Activated T-cell treated with anti-CD3 and anti-CD28 coated beads, Interleukin-2, amount 50 U/mL, for 24 hours (primary cell): Measurements from ENCODE around the gene IGFL1.
A peak's percentile ranks its signal among the peaks of the same experiment; 100 is the strongest.
"Not testable (repeated sequence)": the region's sequence is repeated elsewhere in the genome, so short reads cannot be mapped to it uniquely, and the experiment has no call there.

Experiments
- DNase-seq: peaks from one replicate; pipeline ENCODE4 v3.0.0-alpha.2; 2020
- H3K27ac Mint-ChIP-seq: 2 replicates; pipeline ENCODE4 v1.8.0; 2020; ENCODE audit warnings: mild to moderate bottlenecking, mixed read lengths
- H3K27me3 Mint-ChIP-seq: 2 replicates; pipeline ENCODE4 v1.8.0; 2020; ENCODE audit warnings: mixed read lengths
- H3K36me3 Mint-ChIP-seq: 2 replicates; pipeline ENCODE4 v1.8.0; 2020; ENCODE audit warnings: low read depth, mixed read lengths
- H3K4me1 Mint-ChIP-seq: 2 replicates; pipeline ENCODE4 v1.8.0; 2020; ENCODE audit warnings: low read depth, mixed read lengths
- H3K4me3 Mint-ChIP-seq: 2 replicates; pipeline ENCODE4 v1.8.0; 2020; ENCODE audit warnings: mild to moderate bottlenecking, moderate library complexity, mixed read lengths
- H3K9me3 Mint-ChIP-seq: 2 replicates; pipeline ENCODE4 v1.8.0; 2020; ENCODE audit warnings: mixed read lengths

Gene IGFL1

DNA sequence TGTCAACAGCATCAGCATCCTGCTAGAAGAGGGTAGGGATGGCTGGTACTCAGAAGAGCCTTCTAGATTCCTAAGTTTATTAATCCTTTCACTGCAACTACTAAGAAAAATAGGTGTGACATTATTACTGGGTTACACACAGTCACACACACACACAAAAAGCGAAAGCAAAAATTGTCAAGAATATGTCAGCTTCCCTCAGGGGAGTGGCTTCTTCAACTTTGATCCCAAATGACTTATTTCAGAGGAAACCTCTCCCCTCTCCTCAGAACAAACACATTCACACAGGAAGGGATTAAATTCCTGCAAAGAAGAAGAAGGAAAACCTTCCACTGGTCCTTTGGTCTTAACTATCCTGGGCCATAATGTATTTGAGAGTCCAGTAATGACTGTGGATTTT is 20.1 kb upstream of the IGFL1 start:
- peaks cover 82% of the 10 kb centered on the region for H3K27me3 Mint-ChIP-seq
- DNase-seq, result no peak
- H3K27ac Mint-ChIP-seq, result no peak overlapping the region
- no peak overlapping the region for H3K4me3 Mint-ChIP-seq
- no peaks in the 10 kb centered on the region for H3K36me3 Mint-ChIP-seq
- H3K9me3 Mint-ChIP-seq, result no peaks in the 10 kb centered on the region
- peaks cover 10% of the 10 kb centered on the region for H3K4me1 Mint-ChIP-seq

DNA sequence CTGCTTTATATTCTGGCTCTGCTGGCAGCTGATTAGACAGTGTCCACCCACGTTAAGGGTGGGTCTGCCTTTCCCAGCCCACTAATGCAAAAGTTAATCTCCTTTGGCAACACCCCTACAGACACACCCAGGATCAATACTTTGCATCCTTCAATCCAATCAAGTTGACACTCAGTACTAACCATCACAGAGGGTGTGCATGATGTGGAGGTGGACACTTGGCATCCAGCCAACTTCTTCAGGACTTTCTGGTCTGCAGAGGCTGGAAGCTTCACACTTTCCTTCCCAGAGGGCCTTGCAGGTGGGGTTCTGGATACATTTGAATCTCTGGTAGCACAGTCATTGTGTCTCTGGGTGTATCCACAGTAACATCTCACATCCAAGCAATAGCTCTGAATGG is 18.9 kb upstream of the IGFL1 start:
- H3K4me3 Mint-ChIP-seq, result no peak overlapping the region
- no peaks in the 10 kb centered on the region for H3K9me3 Mint-ChIP-seq
- DNase-seq, result no peak
- peaks cover 77% of the 10 kb centered on the region for H3K27me3 Mint-ChIP-seq
- no peaks in the 10 kb centered on the region for H3K36me3 Mint-ChIP-seq
- no peak overlapping the region for H3K27ac Mint-ChIP-seq
- peaks cover 10% of the 10 kb centered on the region for H3K4me1 Mint-ChIP-seq

DNA sequence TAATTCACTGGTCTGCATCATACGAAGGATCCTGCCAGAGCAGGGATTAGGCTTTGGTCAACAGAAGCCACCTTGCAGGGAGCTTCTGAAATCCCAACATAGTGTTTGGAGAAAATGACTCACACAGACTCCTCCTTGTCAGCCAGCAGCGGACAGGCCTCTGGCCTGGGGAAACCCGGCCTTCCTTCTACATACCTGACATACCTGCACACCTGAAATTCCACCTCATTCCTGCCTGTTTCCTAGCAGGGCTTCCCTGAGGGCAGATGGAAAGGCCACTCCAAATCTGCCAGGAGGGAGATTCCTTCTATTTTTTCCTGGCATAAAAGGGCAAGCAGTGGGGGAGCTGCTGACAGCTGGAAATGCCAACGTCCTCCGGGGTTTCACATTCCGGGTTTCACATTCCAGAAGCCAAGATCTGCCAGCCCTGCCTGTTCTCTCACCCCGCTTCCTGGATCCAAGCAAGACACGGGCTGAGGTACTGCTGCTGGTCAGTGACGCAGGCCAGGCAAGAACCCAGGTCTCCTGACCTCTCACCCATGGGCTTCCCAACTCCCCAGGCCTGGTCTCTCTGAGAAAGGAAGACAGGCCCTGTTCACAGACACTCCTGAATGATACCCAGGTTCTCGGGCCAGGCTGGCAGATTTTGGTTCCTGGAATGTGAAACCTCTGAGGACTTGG is 18.2 kb upstream of the IGFL1 start:
- no peaks in the 10 kb centered on the region for H3K36me3 Mint-ChIP-seq
- no peak overlapping the region for H3K27ac Mint-ChIP-seq
- no peaks in the 10 kb centered on the region for H3K9me3 Mint-ChIP-seq
- DNase-seq, result no peak
- peaks cover 10% of the 10 kb centered on the region for H3K4me1 Mint-ChIP-seq
- H3K4me3 Mint-ChIP-seq, result no peak overlapping the region
- H3K27me3 Mint-ChIP-seq, result peaks cover 71% of the 10 kb centered on the region

DNA sequence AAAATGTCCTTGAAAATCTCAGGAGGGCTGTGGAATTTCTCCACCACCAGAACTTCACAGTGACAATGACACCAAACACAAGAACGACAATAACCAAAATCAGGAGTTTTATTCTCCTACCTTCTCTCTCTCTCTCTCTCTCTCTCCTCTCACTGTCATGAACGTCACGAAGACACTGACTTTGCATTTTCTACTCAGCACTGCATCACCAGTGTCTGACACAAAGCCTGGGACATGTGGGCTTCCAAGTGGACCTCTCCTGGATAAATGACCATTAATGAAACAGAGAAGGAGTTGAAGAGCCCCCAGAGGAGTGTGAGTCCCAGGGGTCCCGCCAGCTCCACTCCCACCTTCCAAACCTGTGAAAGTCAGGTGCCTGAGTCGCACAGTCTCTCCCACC is 16.9 kb upstream of the IGFL1 start:
- H3K27ac Mint-ChIP-seq, H3K4me3 Mint-ChIP-seq, H3K4me1 Mint-ChIP-seq, H3K9me3 Mint-ChIP-seq, DNase-seq, H3K36me3 Mint-ChIP-seq: not testable (repeated sequence)
- peaks cover 65% of the 10 kb centered on the region for H3K27me3 Mint-ChIP-seq

DNA sequence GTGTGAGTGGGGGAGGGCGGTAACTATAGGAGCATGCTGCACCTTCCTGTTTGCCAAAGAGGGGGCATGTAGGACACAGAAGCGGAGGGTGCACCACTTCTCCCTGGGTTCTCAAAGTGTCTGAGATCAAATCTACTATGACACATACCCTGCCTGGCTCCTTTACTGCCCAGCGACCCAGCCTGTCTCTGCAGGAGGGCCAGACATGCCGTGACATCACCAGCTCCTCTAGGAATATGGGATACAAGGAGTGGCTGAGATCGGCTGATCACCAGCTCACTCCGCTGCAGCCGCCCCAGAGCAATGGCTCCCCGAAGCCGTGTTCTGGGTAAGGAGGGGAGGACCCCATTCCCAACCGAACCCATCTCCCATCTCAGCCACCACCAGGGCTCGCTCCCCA is 16.4 kb upstream of the IGFL1 start:
- H3K36me3 Mint-ChIP-seq, result no peaks in the 10 kb centered on the region
- no peak for DNase-seq
- H3K4me3 Mint-ChIP-seq, result no peak overlapping the region
- no peaks in the 10 kb centered on the region for H3K9me3 Mint-ChIP-seq
- peaks cover 10% of the 10 kb centered on the region for H3K4me1 Mint-ChIP-seq
- no peak overlapping the region for H3K27ac Mint-ChIP-seq
- peaks cover 65% of the 10 kb centered on the region for H3K27me3 Mint-ChIP-seq

DNA sequence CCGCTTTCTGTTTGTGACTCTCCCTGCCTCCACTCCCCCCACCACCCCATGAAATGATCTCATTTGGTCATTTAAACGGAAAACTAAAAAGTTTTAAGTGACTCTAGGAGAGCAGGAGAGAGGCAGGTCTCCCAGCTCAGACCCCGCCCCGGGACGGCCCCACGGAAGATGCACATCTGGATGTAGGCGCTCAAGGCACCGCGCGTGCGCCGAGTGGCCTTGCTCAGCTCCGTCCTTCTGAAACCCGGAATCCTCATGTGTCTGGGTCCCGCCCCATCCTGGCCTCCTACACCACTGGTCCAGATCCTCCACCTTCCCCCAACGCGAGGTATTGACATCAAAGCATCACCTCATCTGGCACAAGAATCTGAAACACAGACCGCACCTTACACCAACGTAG is 15.7 kb upstream of the IGFL1 start:
- Mint-ChIP-seq H3K36me3 (no peaks in the 10 kb centered on the region), H3K4me1 (peaks cover 6% of the 10 kb centered on the region), H3K27me3 (peaks cover 62% of the 10 kb centered on the region), H3K9me3 (no peaks in the 10 kb centered on the region), H3K4me3 (no peak overlapping the region), H3K27ac (no peak overlapping the region)
- DNase-seq, result no peak

DNA sequence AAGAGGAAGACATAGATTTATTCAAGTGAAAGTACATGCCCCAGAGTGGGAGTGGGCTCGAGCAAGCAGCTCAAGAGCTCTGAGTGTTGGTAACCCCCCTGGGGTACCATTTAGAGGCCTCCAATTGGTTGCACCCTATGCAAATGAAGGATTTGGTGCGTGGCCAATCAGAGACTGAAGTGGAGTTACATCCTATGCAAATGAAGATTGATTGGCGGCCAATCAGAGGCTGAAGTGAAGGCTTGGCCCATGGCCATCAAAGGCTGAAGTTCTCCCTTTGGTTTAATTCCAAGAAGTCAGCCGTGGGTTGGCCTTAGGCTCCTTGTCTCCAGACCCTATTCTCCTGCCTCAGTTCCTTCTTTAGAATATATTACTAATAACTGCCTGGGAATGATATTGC is 12.9 kb upstream of the IGFL1 start:
- H3K4me3 Mint-ChIP-seq, result no peak overlapping the region
- no peaks in the 10 kb centered on the region for H3K36me3 Mint-ChIP-seq
- DNase-seq, result no peak
- H3K27me3 Mint-ChIP-seq, result peaks cover 70% of the 10 kb centered on the region
- no peaks in the 10 kb centered on the region for H3K4me1 Mint-ChIP-seq
- no peaks in the 10 kb centered on the region for H3K9me3 Mint-ChIP-seq
- no peak overlapping the region for H3K27ac Mint-ChIP-seq

DNA sequence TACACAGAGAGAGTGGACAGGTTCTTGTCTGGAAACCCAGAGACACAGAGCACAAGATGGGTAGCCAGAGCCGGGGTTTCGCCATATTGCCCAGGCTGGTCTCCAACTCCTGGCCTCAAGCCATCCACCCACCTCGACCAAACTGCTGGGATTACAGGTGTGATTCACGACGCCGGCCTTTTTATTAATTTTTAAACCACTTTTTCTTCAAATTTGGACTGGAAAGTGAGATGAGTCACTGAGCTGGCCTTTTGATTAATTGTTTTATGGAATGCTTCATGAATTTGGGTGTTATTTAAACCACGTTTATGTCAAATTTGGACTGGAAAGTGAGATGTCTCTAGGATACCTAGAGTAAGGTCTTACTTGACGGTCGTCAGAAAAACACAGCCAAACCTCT is 12.1 kb upstream of the IGFL1 start:
- Mint-ChIP-seq H3K4me3 (no peak overlapping the region), H3K27me3 (peaks cover 72% of the 10 kb centered on the region), H3K27ac (no peak overlapping the region), H3K36me3 (no peaks in the 10 kb centered on the region), H3K9me3 (no peaks in the 10 kb centered on the region), H3K4me1 (no peaks in the 10 kb centered on the region)
- no peak for DNase-seq

DNA sequence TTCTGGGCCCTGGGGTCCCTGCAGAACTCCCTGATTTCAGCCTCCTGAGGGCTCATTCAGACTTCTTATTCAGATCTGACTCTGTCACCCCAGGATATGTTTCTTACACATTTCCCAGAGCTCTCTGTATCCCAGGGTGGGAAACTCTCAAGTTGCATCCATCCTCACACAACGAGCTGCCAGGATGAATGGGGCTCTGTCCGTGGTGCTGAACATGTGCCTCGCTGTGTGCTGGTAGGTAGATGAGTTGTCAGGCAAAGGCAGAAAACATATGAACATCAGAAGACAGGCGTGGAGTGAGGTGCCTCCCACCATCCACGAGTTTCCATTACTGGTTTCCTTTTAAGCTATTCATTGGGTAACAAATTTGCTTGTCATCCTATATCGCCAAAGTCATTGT is 11.4 kb upstream of the IGFL1 start:
- no peak overlapping the region for H3K4me3 Mint-ChIP-seq
- H3K27ac Mint-ChIP-seq, result no peak overlapping the region
- no peaks in the 10 kb centered on the region for H3K9me3 Mint-ChIP-seq
- DNase-seq, result peak; percentile 44
- H3K27me3 Mint-ChIP-seq, result peaks cover 71% of the 10 kb centered on the region
- no peaks in the 10 kb centered on the region for H3K36me3 Mint-ChIP-seq
- no peaks in the 10 kb centered on the region for H3K4me1 Mint-ChIP-seq

DNA sequence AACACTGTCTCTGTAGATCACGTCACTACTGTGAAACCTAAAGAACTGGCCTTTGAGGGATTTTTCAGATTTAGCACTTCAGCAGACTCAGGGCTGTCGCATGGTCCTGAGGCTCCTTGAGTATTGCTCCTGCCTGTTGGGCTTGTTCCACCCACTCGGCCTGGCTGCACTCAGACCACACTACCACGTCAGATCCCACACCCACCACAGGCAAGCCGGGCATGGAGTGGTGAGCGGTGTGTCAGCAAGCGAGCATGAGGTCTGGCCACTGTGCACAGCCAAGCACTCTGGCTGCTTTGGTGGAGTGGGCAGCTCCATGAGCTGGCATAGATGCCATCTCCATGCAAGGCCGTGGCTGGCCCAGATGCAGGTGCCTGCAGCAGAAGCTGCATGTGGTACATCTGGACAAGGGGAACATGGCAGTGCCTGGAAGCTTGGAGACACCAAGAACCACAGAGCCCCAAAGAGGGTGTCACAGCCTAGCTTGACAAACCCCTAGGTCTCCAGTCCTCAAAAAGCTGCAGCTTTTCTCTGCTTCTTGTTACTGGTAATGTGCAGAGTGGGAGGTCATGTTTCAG is 9.4 kb upstream of the IGFL1 start:
- H3K4me1 Mint-ChIP-seq, result no peaks in the 10 kb centered on the region
- H3K4me3 Mint-ChIP-seq, result no peak overlapping the region
- DNase-seq, result no peak
- H3K27ac Mint-ChIP-seq, result no peak overlapping the region
- no peaks in the 10 kb centered on the region for H3K9me3 Mint-ChIP-seq
- H3K36me3 Mint-ChIP-seq, result no peaks in the 10 kb centered on the region
- H3K27me3 Mint-ChIP-seq, result peaks cover 76% of the 10 kb centered on the region

DNA sequence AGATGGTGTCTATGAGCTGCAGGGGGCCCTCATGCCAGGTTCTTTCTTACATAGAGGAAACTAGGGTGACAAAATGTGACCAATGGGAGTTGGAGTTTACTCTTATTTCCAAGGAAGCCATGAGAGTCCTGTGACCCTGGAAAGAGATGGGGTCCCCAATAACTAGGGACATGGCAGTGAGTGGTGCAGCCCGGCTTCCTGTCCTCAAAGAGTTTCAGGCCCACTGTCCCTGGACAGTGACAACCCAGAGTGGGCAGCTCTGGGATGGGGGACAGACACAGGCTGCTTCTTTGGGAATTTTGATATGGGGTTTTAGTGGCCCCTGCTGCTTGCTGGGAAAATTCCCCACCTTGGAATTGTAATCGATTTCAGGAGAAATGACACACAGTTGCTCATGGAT is 8.4 kb upstream of the IGFL1 start:
- no peak overlapping the region for H3K4me3 Mint-ChIP-seq
- no peak for DNase-seq
- H3K27me3 Mint-ChIP-seq, result peaks cover 85% of the 10 kb centered on the region
- no peak overlapping the region for H3K27ac Mint-ChIP-seq
- H3K9me3 Mint-ChIP-seq, result no peaks in the 10 kb centered on the region
- peaks cover 4% of the 10 kb centered on the region for H3K4me1 Mint-ChIP-seq
- H3K36me3 Mint-ChIP-seq, result no peaks in the 10 kb centered on the region

DNA sequence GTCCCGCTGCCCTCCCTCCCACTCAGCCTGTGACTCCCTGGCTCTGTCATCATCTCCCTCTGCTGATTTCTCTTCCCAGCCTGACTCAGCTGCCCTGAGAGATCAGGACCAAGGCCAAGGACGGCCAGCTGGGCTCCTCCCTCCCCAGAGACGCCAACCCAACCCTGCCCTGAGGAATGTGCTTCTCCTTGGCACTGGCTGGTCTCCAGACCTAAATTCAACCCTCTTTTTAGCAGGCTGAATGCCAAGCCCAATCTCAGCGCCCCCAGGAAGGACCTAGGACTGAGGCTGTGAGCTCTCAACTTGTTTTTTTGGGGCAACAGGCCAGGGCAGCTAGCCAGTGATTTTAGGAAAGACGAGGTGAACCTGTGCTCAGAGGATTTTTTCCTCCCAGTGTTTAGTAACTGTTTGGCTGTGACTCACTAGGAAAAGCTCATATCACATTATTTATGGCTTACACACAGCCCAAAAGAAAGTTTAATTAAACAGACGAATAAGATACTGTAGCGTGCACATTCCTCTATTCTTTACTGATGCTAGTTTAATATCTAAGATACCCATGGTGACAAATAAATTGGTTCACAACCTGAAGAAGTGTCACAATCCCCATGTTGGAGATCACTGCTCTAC is 7.4 kb upstream of the IGFL1 start:
- peaks cover 91% of the 10 kb centered on the region for H3K27me3 Mint-ChIP-seq
- no peak overlapping the region for H3K27ac Mint-ChIP-seq
- DNase-seq, result no peak
- no peaks in the 10 kb centered on the region for H3K9me3 Mint-ChIP-seq
- H3K4me1 Mint-ChIP-seq, result peaks cover 4% of the 10 kb centered on the region
- H3K36me3 Mint-ChIP-seq, result no peaks in the 10 kb centered on the region
- no peak overlapping the region for H3K4me3 Mint-ChIP-seq

DNA sequence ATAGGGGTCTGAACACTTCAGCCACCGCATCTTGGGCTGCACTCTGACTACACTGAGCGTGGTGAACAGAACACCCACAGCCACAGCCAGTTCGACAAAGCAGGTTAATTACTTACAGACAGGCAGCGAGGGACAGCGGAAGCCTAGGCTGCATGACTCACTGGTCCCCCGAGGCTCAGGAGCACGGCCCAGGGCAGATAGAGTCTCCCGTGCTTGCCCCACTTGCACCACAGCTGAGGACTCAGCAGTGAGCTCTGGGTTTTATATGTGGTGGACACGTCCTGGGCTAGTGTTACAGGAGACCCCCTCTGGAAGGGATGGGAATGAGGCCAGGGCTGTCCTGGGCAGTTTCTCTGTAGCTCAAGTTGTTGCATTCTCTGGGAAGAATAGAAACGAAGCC is 5.8 kb upstream of the IGFL1 start:
- H3K36me3 Mint-ChIP-seq, DNase-seq, H3K27ac Mint-ChIP-seq, H3K9me3 Mint-ChIP-seq, H3K4me3 Mint-ChIP-seq, H3K4me1 Mint-ChIP-seq: not testable (repeated sequence)
- peaks cover 89% of the 10 kb centered on the region for H3K27me3 Mint-ChIP-seq

DNA sequence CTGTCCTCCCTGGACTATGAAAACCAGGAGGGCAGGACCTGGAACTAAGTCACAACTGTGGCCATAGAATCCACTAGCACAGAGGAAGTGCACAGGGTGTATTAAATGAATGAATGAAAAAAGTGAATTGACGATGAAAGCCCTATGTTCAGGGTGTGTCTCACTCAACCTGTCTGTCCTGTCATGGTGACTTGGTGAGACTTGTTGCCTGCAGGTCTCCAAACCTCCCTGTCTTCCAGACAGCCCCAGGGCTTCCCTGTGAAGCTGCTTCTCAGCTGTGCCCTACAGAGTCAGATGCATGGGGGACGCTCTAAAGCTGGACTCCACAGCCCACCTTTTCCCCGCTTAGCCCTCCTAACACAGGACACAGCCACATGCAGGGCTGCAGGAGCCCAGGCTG is 4.8 kb upstream of the IGFL1 start:
- Mint-ChIP-seq H3K4me1 (peaks cover 4% of the 10 kb centered on the region), H3K9me3 (no peaks in the 10 kb centered on the region), H3K27me3 (peaks cover 89% of the 10 kb centered on the region), H3K36me3 (no peaks in the 10 kb centered on the region), H3K4me3 (no peak overlapping the region), H3K27ac (no peak overlapping the region)
- no peak for DNase-seq

DNA sequence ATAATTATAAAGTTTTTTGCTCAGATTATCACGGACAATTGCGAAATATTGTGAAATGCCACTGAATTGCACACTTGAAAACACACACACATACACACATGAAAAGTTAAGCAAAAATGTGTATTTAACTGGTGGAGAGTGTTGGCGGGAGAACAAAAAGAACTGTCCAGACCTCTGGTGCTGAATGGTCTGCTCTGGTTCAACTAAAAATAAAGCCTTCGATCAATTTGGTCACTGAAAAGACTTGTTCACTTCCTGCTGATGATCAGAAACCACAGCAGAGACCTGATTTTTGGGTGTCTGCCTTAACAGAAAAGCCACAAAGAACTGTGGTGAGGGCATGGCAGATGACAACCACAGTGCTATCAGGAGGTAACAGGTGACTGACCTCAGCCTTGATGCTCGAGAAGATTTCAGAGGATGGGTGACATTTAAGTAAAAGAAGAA is 4.0 kb upstream of the IGFL1 start:
- peaks cover 4% of the 10 kb centered on the region for H3K4me1 Mint-ChIP-seq
- H3K27me3 Mint-ChIP-seq, result peaks cover 89% of the 10 kb centered on the region
- H3K4me3 Mint-ChIP-seq, result no peak overlapping the region
- no peak for DNase-seq
- H3K9me3 Mint-ChIP-seq, result no peaks in the 10 kb centered on the region
- H3K36me3 Mint-ChIP-seq, result no peaks in the 10 kb centered on the region
- H3K27ac Mint-ChIP-seq, result no peak overlapping the region
